GM23338 (cell line): ENCODE results near the gene ANKRD65. TPM values are rescaled to one million over a fixed set of nuclear protein-coding genes. Genes with fewer than 3 reads are reported as not detected.

Experiments used
- ATAC-seq: fragments of 200-7000 bp; cut with Tn5 transposase; 3 replicates; pipeline ENCODE4 v1.9.1; 2020
- DNase-seq: peaks from one replicate; pipeline ENCODE4 v3.0.0-alpha.2; 2015; ENCODE audit warnings: low spot score
- H2AFZ ChIP-seq: fragments of 200-600 bp; sonication (generic); 2 replicates; pipeline ENCODE4 v1.8.0; 2016; ENCODE audit warnings: antibody characterized with exemption, mild to moderate bottlenecking, moderate library complexity
- H3F3A ChIP-seq: fragments of 200-600 bp; sonication (generic); replicated peaks from 2 replicates; pipeline ENCODE4 v1.8.0; 2017; ENCODE audit warnings: antibody characterized with exemption, mixed run types, low read depth
- H3K27ac ChIP-seq: fragments of 200-600 bp; sonication (generic); 2 replicates; pipeline ENCODE4 v1.6.1; 2016; ENCODE audit warnings: low read depth
- H3K27me3 ChIP-seq: fragments of 200-600 bp; sonication (generic); 2 replicates; pipeline ENCODE4 v1.8.0; 2016; ENCODE audit warnings: mild to moderate bottlenecking, mixed run types, moderate library complexity; ENCODE audit not compliant: insufficient read depth
- H3K36me3 ChIP-seq: fragments of 200-600 bp; sonication (generic); 2 replicates; pipeline ENCODE4 v1.8.0; 2016; ENCODE audit warnings: mild to moderate bottlenecking; ENCODE audit not compliant: insufficient read depth
- H3K4me1 ChIP-seq: fragments of 200-600 bp; sonication (generic); 2 replicates; pipeline ENCODE4 v1.8.0; 2016; ENCODE audit warnings: mild to moderate bottlenecking, moderate library complexity; ENCODE audit not compliant: insufficient read depth
- H3K4me2 ChIP-seq: fragments of 200-600 bp; sonication (generic); 2 replicates; pipeline ENCODE4 v1.7.1; 2017; ENCODE audit warnings: mixed run types
- H3K4me3 ChIP-seq: fragments of 200-600 bp; sonication (generic); 2 replicates; pipeline ENCODE4 v1.6.1; 2016; ENCODE audit warnings: mixed run types
- H3K79me2 ChIP-seq: fragments of 200-600 bp; sonication (generic); replicated peaks from 2 replicates; pipeline ENCODE4 v1.8.0; 2017; ENCODE audit warnings: mild to moderate bottlenecking; ENCODE audit not compliant: insufficient read depth
- H3K9me2 ChIP-seq: fragments of 200-600 bp; sonication (generic); 2 replicates; pipeline ENCODE4 v1.8.0; 2017; ENCODE audit not compliant: insufficient read depth
- H4K20me1 ChIP-seq: fragments of 200-600 bp; sonication (generic); replicated peaks from 2 replicates; pipeline ENCODE4 v1.8.0; 2017; ENCODE audit warnings: mild to moderate bottlenecking; ENCODE audit not compliant: insufficient read depth
- H3K27ac Mint-ChIP-seq: 2 replicates; pipeline ENCODE4 v1.8.0; 2020; ENCODE audit warnings: inconsistent platforms, mild to moderate bottlenecking, moderate library complexity, mixed read lengths
- H3K27me3 Mint-ChIP-seq: 3 replicates; pipeline ENCODE4 v1.8.0; 2022; ENCODE audit warnings: low read depth, mild to moderate bottlenecking, moderate library complexity, mixed read lengths, inconsistent platforms; ENCODE audit not compliant: insufficient read depth, poor library complexity
- H3K36me3 Mint-ChIP-seq: 3 replicates; pipeline ENCODE4 v1.8.0; 2021; ENCODE audit warnings: low read depth, mild to moderate bottlenecking, inconsistent platforms, moderate library complexity, mixed read lengths
- H3K4me1 Mint-ChIP-seq: 3 replicates; pipeline ENCODE4 v1.8.0; 2020; ENCODE audit warnings: mild to moderate bottlenecking, inconsistent platforms, mixed read lengths
- H3K4me3 Mint-ChIP-seq: 3 replicates; pipeline ENCODE4 v1.8.0; 2021; ENCODE audit warnings: moderate library complexity, mild to moderate bottlenecking, inconsistent platforms, mixed read lengths
- H3K9me3 Mint-ChIP-seq: 3 replicates; pipeline ENCODE4 v1.8.0; 2020; ENCODE audit warnings: moderate library complexity, mild to moderate bottlenecking, inconsistent platforms, mixed read lengths
- CTCF ChIP-seq, 2 experiments: fragments of 200-600 bp in 1 of 2; sonication (generic) in 1 of 2; conservative IDR thresholded peaks; 2 replicates each; pipeline versions ENCODE4 v1.5.1 to v1.6.1; 2016 to 2017; ENCODE audit warnings: antibody characterized with exemption in 2 of 2, low read depth in 2 of 2, mild to moderate bottlenecking in 2 of 2, moderate library complexity in 1 of 2
- ETS1 ChIP-seq: IDR thresholded peaks from 2 replicates; pipeline ENCODE4 v1.6.1; 2016; ENCODE audit warnings: antibody characterized with exemption
- EZH2phosphoT487 ChIP-seq: fragments of 200-600 bp; sonication (generic); IDR thresholded peaks from one replicate; pipeline ENCODE4 v1.8.1; 2018; ENCODE audit warnings: antibody characterized with exemption; ENCODE audit not compliant: unreplicated experiment
- JUNB ChIP-seq: IDR thresholded peaks from one replicate; pipeline ENCODE4 v1.6.1; 2016; ENCODE audit warnings: antibody characterized with exemption; ENCODE audit not compliant: unreplicated experiment
- NANOG ChIP-seq: IDR thresholded peaks from 2 replicates; pipeline ENCODE4 v1.6.1; 2016; ENCODE audit warnings: antibody characterized with exemption, borderline replicate concordance
- REST ChIP-seq: IDR thresholded peaks from one replicate; pipeline ENCODE4 v1.6.1; 2018; ENCODE audit warnings: antibody characterized with exemption; ENCODE audit not compliant: unreplicated experiment
- STAT1 ChIP-seq: IDR thresholded peaks from one replicate; pipeline ENCODE4 v1.6.1; 2016; ENCODE audit warnings: antibody characterized with exemption; ENCODE audit not compliant: unreplicated experiment
- ZNF114 ChIP-seq: fragments of 250-450 bp; sonication (Bioruptor Pico); IDR thresholded peaks from 2 replicates; pipeline ENCODE4 v1.5.0; 2020; ENCODE audit warnings: mild to moderate bottlenecking, moderate library complexity
- ZNF331 ChIP-seq: fragments of 250-450 bp; sonication (Bioruptor Pico); IDR thresholded peaks from 2 replicates; pipeline ENCODE4 v1.5.0; 2020; ENCODE audit warnings: low read depth, mild to moderate bottlenecking, moderate library complexity
- ZNF462 ChIP-seq: fragments of 250-450 bp; sonication (Bioruptor Pico); IDR thresholded peaks from 2 replicates; pipeline ENCODE4 v1.5.0; 2020; ENCODE audit warnings: mild to moderate bottlenecking, moderate library complexity
- polyA plus RNA-seq: library from polyadenylated mRNA; unstranded; fragments of >200 nt; fragmentation: Nextera tagmentation; extraction: Ambion mirVana; gene quantifications from 2 replicates; pipeline ENCODE4 v1.2.1, GENCODE V29; 2016
- total RNA-seq: library from RNA; depleted of rRNA; stranded (reverse); fragments of >200 nt; shearing (Covaris generic); gene quantifications from 2 replicates; pipeline ENCODE4 v1.2.3, GENCODE V29; 2014

ANKRD65 gene
- total and polyA plus RNA-seq, 2 experiments from 2014 or later, result 1.6 to 1.7 TPM

- TF ChIP-seq ZNF462 (CRISPR knock-in tag), result no peak
These were observed 44.4 kb downstream of the ANKRD65 start (continued) for GRCh38 chr1:1376551-1377226.

DNA sequence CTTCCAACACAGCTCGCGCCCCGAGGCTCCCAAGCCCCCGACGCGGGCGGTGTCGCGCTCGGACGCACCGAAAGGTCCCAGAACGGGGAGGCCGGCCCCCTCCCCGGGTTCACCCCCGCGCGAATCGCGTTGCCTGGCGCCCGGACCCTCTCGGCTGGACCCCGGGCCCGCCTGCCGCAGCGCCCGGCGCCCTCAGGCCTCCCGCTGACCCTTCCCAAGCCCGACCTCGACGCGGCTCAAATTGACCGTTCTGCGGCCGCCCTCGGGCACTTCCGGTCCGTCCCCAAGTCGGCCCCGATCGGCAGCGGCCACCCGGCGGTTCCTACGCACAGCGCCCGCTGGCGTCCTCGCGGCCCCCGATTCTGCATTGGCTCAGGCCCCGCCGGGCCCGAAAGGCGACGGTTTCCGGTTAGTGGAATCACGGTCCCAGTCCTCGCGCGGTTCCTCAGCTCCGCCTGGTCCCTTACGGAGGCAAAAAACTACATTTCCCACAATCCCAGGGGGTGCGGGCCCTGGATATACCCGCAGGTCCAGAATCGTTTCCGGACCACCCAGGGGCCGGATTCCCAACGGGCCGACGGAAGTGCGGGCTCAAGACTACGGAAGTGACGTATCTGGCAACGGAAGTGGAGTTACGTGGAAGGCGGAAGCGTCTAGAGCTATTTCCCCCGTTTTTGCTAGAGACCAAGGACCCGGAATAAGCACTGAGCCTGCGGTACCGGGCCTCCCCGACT is 46.0 kb downstream of the ANKRD65 start, which contains the start of gene AURKAIP1:
AURKAIP1 (minus strand) TSS at position 279 of the 734 bp plus-strand sequence. CDS start 451 bp downstream, outside the sequence.
- peaks cover 5% of the 10 kb centered on the region for H3K27me3 Mint-ChIP-seq
- H2AFZ ChIP-seq, result no peak within 1 kb of the TSS
- TF ChIP-seq EZH2phosphoT487, result no peak
- TF ChIP-seq CTCF (conservative IDR thresholded peaks at IDR 0.05; ENCODE audit: low read depth in 2 of 2), result peak in 1 of 2 experiments; percentile 26; a peak in 2 of 4 replicates
- peak; percentile 42 for TF ChIP-seq ZNF331 (CRISPR knock-in tag)
- no peak for TF ChIP-seq JUNB
- TF ChIP-seq REST, result no peak
- TF ChIP-seq STAT1, result peak; percentile 52
- TF ChIP-seq NANOG, result no peak
- peak; percentile 82; the same call in 1 of the 2 replicates for TF ChIP-seq ZNF114 (CRISPR knock-in tag)
- TF ChIP-seq ETS1, result peak; percentile 96

More for the DNA sequence above, 46.0 kb downstream of the ANKRD65 start, which contains the start of gene AURKAIP1:
- H3K9me2 ChIP-seq, result no peaks in the 10 kb centered on the region
- peaks cover 19% of the 10 kb centered on the region for H3F3A ChIP-seq
- H3K4me3 ChIP-seq, result peak within 1 kb of the TSS; percentile 96
- Mint-ChIP-seq H3K4me3 (peak within 1 kb of the TSS; percentile 90), H3K36me3 (peaks cover 9% of the 10 kb centered on the region; the same call in 2 of the 3 replicates), H3K4me1 (peaks cover 7% of the 10 kb centered on the region), H3K9me3 (no peaks in the 10 kb centered on the region; the same call in 2 of the 3 replicates), H3K27ac (peak within 1 kb of the TSS; percentile 98)
- H3K4me1 ChIP-seq, result peaks cover 9% of the 10 kb centered on the region
- H3K27ac ChIP-seq, result peak within 1 kb of the TSS; percentile 94
- ATAC-seq, result peak; percentile 87
- DNase-seq, result peak; percentile 100
- H3K4me2 ChIP-seq, result peak within 1 kb of the TSS; percentile 88
- H3K36me3 ChIP-seq, result no peaks in the 10 kb centered on the region
- peaks cover 12% of the 10 kb centered on the region for H4K20me1 ChIP-seq
- no peaks in the 10 kb centered on the region for H3K27me3 ChIP-seq
- H3K79me2 ChIP-seq, result peaks cover 21% of the 10 kb centered on the region
